Effector CD8-positive, alpha-beta T cell (primary cell): Measurements from ENCODE around the gene LIMS2.

Experiments used
- DNase-seq: peaks from one replicate; lab custom pipeline; 2025; lab: John Stamatoyannopoulos, UW

LIMS2 gene

GRCh38 chr2:127634066-127634617, 41.2 kb downstream of the LIMS2 start:
- DNase-seq = no peak

GRCh38 chr2:127633556-127634065, 41.7 kb downstream of the LIMS2 start:
- no peak for DNase-seq

- DNase-seq = no peak
Measured at GRCh38 chr2:127632592-127633489, 42.5 kb downstream of the LIMS2 start.

GRCh38 chr2:127631997-127632581, 43.2 kb downstream of the LIMS2 start:
- DNase-seq = no peak

- DNase-seq = no peak
Measured at GRCh38 chr2:127631541-127631996, 43.8 kb downstream of the LIMS2 start.

- DNase-seq = no peak
Measured at GRCh38 chr2:127630864-127631540, 44.3 kb downstream of the LIMS2 start.

GRCh38 chr2:127630096-127630863, 45.0 kb downstream of the LIMS2 start:
- no peak for DNase-seq

GRCh38 chr2:127629637-127630036, 45.7 kb downstream of the LIMS2 start:
- no peak for DNase-seq

GRCh38 chr2:127628767-127629614, 46.3 kb downstream of the LIMS2 start:
- no peak for DNase-seq

- no peak for DNase-seq
Measured at GRCh38 chr2:127627740-127628571, 47.4 kb downstream of the LIMS2 start.

- no peak for DNase-seq
Measured at GRCh38 chr2:127626917-127627739, 48.2 kb downstream of the LIMS2 start.

- no peak for DNase-seq
Measured at GRCh38 chr2:127626175-127626574, 49.2 kb downstream of the LIMS2 start.

- no peak for DNase-seq
Measured at GRCh38 chr2:127625572-127625951, 49.8 kb downstream of the LIMS2 start.

- no peak for DNase-seq
Measured at GRCh38 chr2:127624756-127625571, 50.4 kb downstream of the LIMS2 start.

- DNase-seq = no peak
Measured at GRCh38 chr2:127624320-127624755, 51.0 kb downstream of the LIMS2 start.

- DNase-seq = no peak
Measured at GRCh38 chr2:127623388-127624319, 51.7 kb downstream of the LIMS2 start.
